AG04450 (cell line): Measurements from ENCODE around the gene GPNMB. TPM values are rescaled to one million over a fixed set of nuclear protein-coding genes. Genes with fewer than 3 reads are reported as not detected.

Experiments used
- CTCF ChIA-PET: fragments of 300-600, 350-600 bp; formaldehyde crosslinking; extraction: SDS; loops from one replicate; lab custom pipeline; 2022; ENCODE audit warnings: antibody characterized with exemption, inconsistent platforms; lab: Charles Lee
- POLR2A ChIA-PET: fragments of 350-600 bp; formaldehyde crosslinking; extraction: SDS; loops from one replicate; lab custom pipeline; 2021; ENCODE audit warnings: antibody characterized with exemption, inconsistent platforms; lab: Yijun Ruan, JAX
- DNase-seq: peaks from one replicate; pipeline ENCODE4 v3.0.0-alpha.2; 2011; ENCODE audit warnings: low read depth, low spot score
- H3K27ac ChIP-seq: one replicate; pipeline ENCODE4 v1.5.1; 2012; ENCODE audit warnings: low read depth, low read length, control low read depth
- H3K27me3 ChIP-seq: one replicate; pipeline ENCODE4 v1.6.0; 2012; ENCODE audit warnings: low read length; ENCODE audit not compliant: control insufficient read depth, insufficient read depth
- H3K4me3 ChIP-seq: 2 replicates; pipeline ENCODE4 v1.5.1; 2011; ENCODE audit warnings: mild to moderate bottlenecking, low read depth, low read length, control low read depth
- H3K9me3 ChIP-seq: 2 replicates; pipeline ENCODE4 v1.5.1; 2012; ENCODE audit warnings: low read length; ENCODE audit not compliant: control insufficient read depth, insufficient read depth
- polyA plus RNA-seq: library from polyadenylated mRNA; depleted of rRNA; stranded (reverse); fragments of >200 nt; gene quantifications from 2 replicates; pipeline ENCODE4 v1.2.3, GENCODE V29; 2011
- TF ChIP-seq, protein P1 (sequence below): IDR thresholded peaks from 2 replicates; pipeline ENCODE4 v1.5.1; 2011; ENCODE audit warnings: low read depth, low read length, control low read depth, inconsistent platforms

Gene GPNMB
- polyA plus RNA-seq, 1 experiment: 6.8 TPM

DNA sequence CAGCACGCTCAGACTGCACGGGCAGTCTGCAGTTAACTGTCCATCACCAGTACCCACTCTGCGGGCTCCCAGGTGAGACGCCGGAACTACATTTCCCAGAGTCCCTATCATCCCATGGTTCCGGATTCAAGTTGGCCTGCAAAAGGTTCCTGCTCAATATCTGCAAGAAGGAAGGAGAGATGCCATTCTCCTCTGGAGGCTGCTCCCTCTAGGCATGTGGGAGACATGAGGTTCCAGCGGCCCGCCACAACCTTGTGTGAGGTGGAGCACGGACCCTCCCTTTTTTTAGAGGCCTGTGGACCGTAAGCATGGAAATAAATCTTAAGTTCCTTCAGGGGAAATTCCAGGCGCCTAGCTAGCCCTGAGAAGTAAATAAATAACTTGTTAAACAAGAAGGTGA lies 35.0 kb upstream of the GPNMB start:
- TF ChIP-seq, protein P1, sequence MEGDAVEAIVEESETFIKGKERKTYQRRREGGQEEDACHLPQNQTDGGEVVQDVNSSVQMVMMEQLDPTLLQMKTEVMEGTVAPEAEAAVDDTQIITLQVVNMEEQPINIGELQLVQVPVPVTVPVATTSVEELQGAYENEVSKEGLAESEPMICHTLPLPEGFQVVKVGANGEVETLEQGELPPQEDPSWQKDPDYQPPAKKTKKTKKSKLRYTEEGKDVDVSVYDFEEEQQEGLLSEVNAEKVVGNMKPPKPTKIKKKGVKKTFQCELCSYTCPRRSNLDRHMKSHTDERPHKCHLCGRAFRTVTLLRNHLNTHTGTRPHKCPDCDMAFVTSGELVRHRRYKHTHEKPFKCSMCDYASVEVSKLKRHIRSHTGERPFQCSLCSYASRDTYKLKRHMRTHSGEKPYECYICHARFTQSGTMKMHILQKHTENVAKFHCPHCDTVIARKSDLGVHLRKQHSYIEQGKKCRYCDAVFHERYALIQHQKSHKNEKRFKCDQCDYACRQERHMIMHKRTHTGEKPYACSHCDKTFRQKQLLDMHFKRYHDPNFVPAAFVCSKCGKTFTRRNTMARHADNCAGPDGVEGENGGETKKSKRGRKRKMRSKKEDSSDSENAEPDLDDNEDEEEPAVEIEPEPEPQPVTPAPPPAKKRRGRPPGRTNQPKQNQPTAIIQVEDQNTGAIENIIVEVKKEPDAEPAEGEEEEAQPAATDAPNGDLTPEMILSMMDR: no peak
- H3K27ac ChIP-seq: no peak overlapping the region
- DNase-seq: no peak
- no peak overlapping the region for H3K4me3 ChIP-seq
- ChIA-PET POLR2A (no interaction called here), CTCF (interaction anchor here (0.6 kb wide), 1 partner anchor 336 kb away, joined by 3 read pairs; no protein-coding TSS in a partner anchor)
- no peaks in the 10 kb centered on the region for H3K9me3 ChIP-seq
- H3K27me3 ChIP-seq: peaks cover 2% of the 10 kb centered on the region

DNA sequence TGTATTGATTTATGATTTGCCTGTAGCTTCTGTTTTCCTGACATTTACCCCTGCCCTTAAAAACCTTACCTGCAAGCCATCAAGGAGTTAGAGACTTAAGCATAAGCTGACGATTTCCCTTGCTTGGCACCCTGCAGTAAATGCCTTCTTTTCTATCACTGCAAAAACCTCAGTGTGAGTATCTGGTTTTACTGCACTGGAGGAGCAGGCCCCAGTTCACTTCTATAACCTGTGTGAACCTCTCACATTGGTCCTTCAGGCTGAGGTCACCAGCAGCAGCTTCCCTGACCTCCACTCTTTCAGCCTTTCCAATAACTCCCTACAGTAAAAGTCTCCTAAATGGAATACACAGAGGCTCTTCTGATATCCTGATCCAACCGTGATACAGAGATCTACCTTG lies 34.2 kb upstream of the GPNMB start:
- DNase-seq: no peak
- ChIA-PET CTCF (no interaction called here), POLR2A (no interaction called here)
- Histone ChIP-seq H3K27me3 (peaks cover 2% of the 10 kb centered on the region), H3K4me3 (no peak overlapping the region), H3K9me3 (no peaks in the 10 kb centered on the region), H3K27ac (no peak overlapping the region)
- TF ChIP-seq, protein P1: no peak

DNA sequence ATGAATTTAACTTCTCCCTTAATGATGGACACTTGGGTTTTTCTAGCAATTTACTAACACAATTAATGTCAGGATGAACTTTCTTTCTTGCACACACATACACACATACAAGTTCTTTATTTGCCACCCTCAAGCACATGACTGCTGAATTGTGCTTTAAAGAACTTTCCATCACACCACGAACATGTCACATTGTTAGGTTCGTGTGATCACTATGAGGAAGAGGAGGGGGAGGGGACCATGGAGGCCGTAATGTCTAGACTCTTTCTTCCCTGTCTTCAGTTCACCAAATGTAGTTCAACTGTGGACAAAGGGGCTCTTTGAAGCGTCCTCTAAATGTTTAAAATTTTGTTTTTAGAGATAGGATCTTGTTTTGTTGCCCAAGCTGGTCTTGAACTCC lies 33.7 kb upstream of the GPNMB start:
- CTCF ChIA-PET: no interaction called here
- Histone ChIP-seq H3K27ac (no peak overlapping the region), H3K27me3 (peaks cover 2% of the 10 kb centered on the region), H3K4me3 (no peak overlapping the region), H3K9me3 (no peaks in the 10 kb centered on the region)
- POLR2A ChIA-PET: no interaction called here
- DNase-seq: no peak
- TF ChIP-seq, protein P1: no peak

DNA sequence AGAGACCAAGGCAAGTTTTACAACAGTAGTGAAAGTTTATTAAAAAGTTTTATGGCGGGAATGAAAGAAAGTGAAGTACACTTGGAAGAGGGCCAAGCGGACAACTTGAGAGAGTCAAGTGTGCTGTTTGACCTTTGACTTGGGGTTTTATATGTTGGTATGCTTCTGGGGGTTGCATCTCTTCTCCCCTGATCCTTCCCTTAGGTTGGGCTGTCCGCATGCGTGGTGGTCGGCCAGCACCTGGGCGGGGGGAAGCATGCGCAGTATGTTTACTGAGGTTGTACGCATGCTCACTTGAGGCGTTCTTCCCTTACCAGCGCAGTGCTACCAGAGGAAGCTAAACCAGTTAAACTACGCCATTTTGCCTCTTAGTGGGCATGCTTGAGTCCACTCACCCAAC lies 32.8 kb upstream of the GPNMB start:
- POLR2A ChIA-PET: no interaction called here

DNA sequence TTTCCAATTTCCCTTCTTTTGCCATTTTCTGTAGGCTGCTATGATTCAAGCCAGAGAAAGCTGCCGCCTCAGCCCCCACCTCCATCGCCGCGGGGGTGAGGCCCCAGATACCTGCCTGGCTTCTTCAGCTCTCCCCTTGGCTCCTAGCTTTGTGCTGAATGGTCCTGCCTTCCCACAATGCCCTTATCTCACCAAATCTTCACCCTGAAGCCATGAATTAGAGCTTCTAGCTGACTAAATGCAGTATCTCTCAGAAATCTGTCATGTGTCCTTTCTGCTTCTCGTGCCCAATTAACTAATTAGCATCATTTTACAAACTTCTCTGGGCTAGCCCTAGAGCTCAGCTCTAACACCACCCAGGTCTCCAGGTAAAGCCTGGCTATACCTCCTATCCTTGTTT lies 32.2 kb upstream of the GPNMB start:
- TF ChIP-seq, protein P1: no peak
- ChIA-PET CTCF (interaction anchor here (0.6 to 0.7 kb wide), 2 partner anchors 58 to 328 kb away, joined by 4 read pairs; no protein-coding TSS in a partner anchor), POLR2A (no interaction called here)
- DNase-seq: no peak
- H3K9me3 ChIP-seq: no peaks in the 10 kb centered on the region
- peaks cover 5% of the 10 kb centered on the region for H3K27me3 ChIP-seq
- H3K4me3 ChIP-seq: no peak overlapping the region
- no peak overlapping the region for H3K27ac ChIP-seq

More for the DNA sequence above, 32.8 kb upstream of the GPNMB start:
- no peak for DNase-seq
- no peak overlapping the region for H3K27ac ChIP-seq
- H3K27me3 ChIP-seq: peaks cover 5% of the 10 kb centered on the region
- CTCF ChIA-PET: interaction anchor here (0.6 kb wide), 1 partner anchor 328 kb away, joined by 4 read pairs; no protein-coding TSS in a partner anchor
- no peaks in the 10 kb centered on the region for H3K9me3 ChIP-seq
- no peak overlapping the region for H3K4me3 ChIP-seq
- TF ChIP-seq, protein P1: no peak
